HCT116 (cell line): ENCODE measurements around the gene INKA2. TPM values are rescaled to one million over a fixed set of nuclear protein-coding genes. Genes with fewer than 3 reads are reported as not detected.
A peak's percentile ranks its signal among the peaks of the same experiment; 100 is the strongest.

ENCODE experiments used
- ATAC-seq: fragments of 200-7000 bp; cut with Tn5 transposase; 2 replicates; pipeline ENCODE4 v1.9.1; 2020; ENCODE audit warnings: mild to moderate bottlenecking, moderate library complexity
- BruUV-seq: library from RNA; stranded (reverse); fragments of 400-500 nt; replicated peaks from 2 replicates; lab custom pipeline; 2021; lab: Mats Ljungman, UMichigan
- CTCF ChIA-PET: fragments of 300-600 bp; sonication (Branson Sonifier 250); formaldehyde crosslinking; loops from one replicate; lab custom pipeline; 2021; ENCODE audit warnings: antibody characterized with exemption; lab: Charles Lee
- POLR2A ChIA-PET: fragments of 300-600, 350-600 bp; sonication (Branson Sonifier 250); formaldehyde crosslinking; loops from one replicate; lab custom pipeline; 2021; ENCODE audit warnings: antibody characterized with exemption; lab: Charles Lee
- RAD21 ChIA-PET, 2 experiments: fragments of 300-600 bp; sonication (Branson Sonifier 250); formaldehyde crosslinking; loops; one replicate each; lab custom pipeline; 2023; ENCODE audit warnings: low total read pairs in 2 of 2; ENCODE audit not compliant: uncharacterized antibody in 2 of 2, unreplicated experiment in 2 of 2, low non-redundant PET in 1 of 2; lab: Charles Lee
- DNase-seq: peaks from one replicate; pipeline ENCODE4 v3.0.0-alpha.2; 2010; ENCODE audit warnings: low read depth, low spot score
- H2AFZ ChIP-seq: fragments of 200-600 bp; shearing (Covaris generic), sonication (generic); 2 replicates; pipeline ENCODE4 v1.6.1; 2017; ENCODE audit warnings: low read depth, mixed run types, mixed read lengths, antibody characterized with exemption, low read length; ENCODE audit not compliant: poor library complexity, severe bottlenecking
- H3K27ac ChIP-seq: 2 replicates; pipeline ENCODE4 v1.5.1; 2012; ENCODE audit warnings: low read depth, low read length
- H3K27me3 ChIP-seq: fragments of 200-600 bp; sonication (generic); 2 replicates; pipeline ENCODE4 v1.6.1; 2016; ENCODE audit warnings: mixed run types, low read length, mixed read lengths; ENCODE audit not compliant: insufficient read depth
- H3K36me3 ChIP-seq, 2 experiments: fragments of 200-500 bp in 1 of 2; fragments of 200-600 bp in 1 of 2; sonication (Bioruptor generic) in 1 of 2; sonication (generic) in 1 of 2; 2 replicates each; pipeline versions ENCODE4 v1.5.1 to v1.6.1; 2014 to 2016; ENCODE audit warnings: low read length in 2 of 2, inconsistent platforms in 1 of 2, mixed read lengths in 1 of 2, mixed run types in 1 of 2; ENCODE audit not compliant: insufficient read depth in 2 of 2, control insufficient read depth in 1 of 2
- H3K4me1 ChIP-seq, 2 experiments: fragments of 200-600 bp in 1 of 2; sonication (generic) in 1 of 2; 2 replicates each; pipeline versions ENCODE4 v1.5.1 to v1.6.1; 2012 to 2017; ENCODE audit warnings: low read length in 2 of 2, inconsistent platforms in 1 of 2, mild to moderate bottlenecking in 1 of 2, mixed read lengths in 1 of 2, mixed run types in 1 of 2, moderate library complexity in 1 of 2; ENCODE audit not compliant: insufficient read depth in 2 of 2, control insufficient read depth in 1 of 2
- H3K4me2 ChIP-seq: fragments of 200-600 bp; sonication (generic); 2 replicates; pipeline ENCODE4 v1.6.1; 2017; ENCODE audit warnings: mixed run types, low read length, mixed read lengths
- H3K4me3 ChIP-seq, 2 experiments: fragments of 200-600 bp in 1 of 2; sonication (generic) in 1 of 2; replicated peaks in 1 of 2; 2 replicates each; pipeline ENCODE4 v1.5.1; 2011 to 2016; ENCODE audit warnings: low read length in 2 of 2, control low read depth in 1 of 2, low read depth in 1 of 2, mild to moderate bottlenecking in 1 of 2, mixed read lengths in 1 of 2, mixed run types in 1 of 2
- H3K79me2 ChIP-seq: fragments of 200-600 bp; sonication (generic); 2 replicates; pipeline ENCODE4 v1.6.1; 2017; ENCODE audit warnings: mild to moderate bottlenecking, mixed run types, low read length, moderate library complexity, mixed read lengths; ENCODE audit not compliant: insufficient read depth
- H3K9ac ChIP-seq: fragments of 200-600 bp; sonication (generic); 2 replicates; pipeline ENCODE4 v1.6.1; 2016; ENCODE audit warnings: low read length, mixed read lengths
- H3K9me2 ChIP-seq: fragments of 200-600 bp; sonication (generic), shearing (Covaris generic); 2 replicates; pipeline ENCODE4 v1.6.1; 2017; ENCODE audit warnings: mixed run types, mild to moderate bottlenecking, moderate library complexity; ENCODE audit not compliant: insufficient read depth
- H3K9me3 ChIP-seq, 2 experiments: fragments of 200-500 bp in 1 of 2; fragments of 200-600 bp in 1 of 2; sonication (Bioruptor generic) in 1 of 2; sonication (generic) in 1 of 2; 2 replicates each; pipeline ENCODE4 v1.6.1; 2014 to 2017; ENCODE audit warnings: low read length in 2 of 2, mixed read lengths in 2 of 2, inconsistent platforms in 1 of 2, low read depth in 1 of 2, mild to moderate bottlenecking in 1 of 2, mixed run types in 1 of 2, moderate library complexity in 1 of 2; ENCODE audit not compliant: control insufficient read depth in 1 of 2, insufficient read depth in 1 of 2
- H4K20me1 ChIP-seq: fragments of 200-600 bp; sonication (generic), shearing (Covaris generic); 2 replicates; pipeline ENCODE4 v1.6.1; 2017; ENCODE audit warnings: mixed run types, mild to moderate bottlenecking, moderate library complexity; ENCODE audit not compliant: insufficient read depth
- CBX3 ChIP-seq: IDR thresholded peaks from 2 replicates; pipeline ENCODE4 v1.6.1; 2012; ENCODE audit warnings: low read depth
- CEBPB ChIP-seq: IDR thresholded peaks from 2 replicates; pipeline ENCODE4 v1.6.1; 2012; ENCODE audit warnings: low read depth
- ELF1 ChIP-seq: IDR thresholded peaks from 2 replicates; pipeline ENCODE4 v1.6.1; 2012; ENCODE audit warnings: low read depth, borderline replicate concordance
- EZH2 ChIP-seq: fragments of 200-600 bp; sonication (generic); IDR thresholded peaks from 2 replicates; pipeline ENCODE4 v1.6.1; 2017; ENCODE audit warnings: antibody characterized with exemption, mixed run types
- FOSL1 ChIP-seq: IDR thresholded peaks from 2 replicates; pipeline ENCODE4 v1.6.1; 2012; ENCODE audit warnings: low read depth
- JUND ChIP-seq: IDR thresholded peaks from 2 replicates; pipeline ENCODE4 v1.6.1; 2012
- POLR2A ChIP-seq: IDR thresholded peaks from 2 replicates; pipeline ENCODE4 v1.7.0; 2011; ENCODE audit warnings: borderline replicate concordance; ENCODE audit not compliant: insufficient read depth, insufficient read length; ENCODE audit errors: extremely low read depth
- POLR2AphosphoS5 ChIP-seq: IDR thresholded peaks from 2 replicates; pipeline ENCODE4 v1.6.1; 2011; ENCODE audit warnings: mild to moderate bottlenecking, low read depth, low read length, moderate library complexity
- RAD21 ChIP-seq: IDR thresholded peaks from 2 replicates; pipeline ENCODE4 v1.6.1; 2012; ENCODE audit warnings: low read depth, mild to moderate bottlenecking
- SP1 ChIP-seq: IDR thresholded peaks from 2 replicates; pipeline ENCODE4 v1.6.1; 2012; ENCODE audit warnings: low read depth
- SRF ChIP-seq: IDR thresholded peaks from 2 replicates; pipeline ENCODE4 v1.6.1; 2012; ENCODE audit warnings: low read depth
- TCF7L2 ChIP-seq: IDR thresholded peaks from 2 replicates; pipeline ENCODE4 v1.7.0; 2011; ENCODE audit warnings: borderline replicate concordance, inconsistent platforms; ENCODE audit not compliant: insufficient read depth, insufficient read length; ENCODE audit errors: extremely low read depth
- ZNF274 ChIP-seq: fragments of 200-500 bp; sonication (Bioruptor generic); IDR thresholded peaks from 2 replicates; pipeline ENCODE4 v1.6.1; 2014; ENCODE audit warnings: mild to moderate bottlenecking, low read depth, low read length, inconsistent platforms
- intact Hi-C: fragments of 100-400 bp; cut with micrococcal nuclease; formaldehyde crosslinking; loops from 2 replicates; pipeline ENCODE4 v1.10.0; 2022
- total RNA-seq: library from RNA; stranded (reverse); gene quantifications from one replicate; pipeline ENCODE4 v1.2.1, GENCODE V29; 2021; ENCODE audit not compliant: unreplicated experiment
- TF ChIP-seq, protein P1 (sequence below): IDR thresholded peaks from 2 replicates; pipeline ENCODE4 v1.6.1; 2012; ENCODE audit warnings: low read depth
- TF ChIP-seq, protein P2 (sequence below): IDR thresholded peaks from 2 replicates; pipeline ENCODE4 v1.6.1; 2012
- TF ChIP-seq, protein P3 (sequence below), 3 experiments: fragments of 200-600 bp in 1 of 3; sonication (generic) in 1 of 3; IDR thresholded peaks in 2 of 3; conservative IDR thresholded peaks in 1 of 3; 2 replicates each; pipeline ENCODE4 v1.5.1; 2012 to 2017; ENCODE audit warnings: low read depth in 2 of 3, low read length in 2 of 3, antibody characterized with exemption in 1 of 3, borderline replicate concordance in 1 of 3, control low read depth in 1 of 3, mild to moderate bottlenecking in 1 of 3, mixed read lengths in 1 of 3, mixed run types in 1 of 3, moderate library complexity in 1 of 3; ENCODE audit not compliant: insufficient read depth in 1 of 3
- TF ChIP-seq, protein P4 (sequence below): IDR thresholded peaks from 2 replicates; pipeline ENCODE4 v1.6.1; 2011; ENCODE audit warnings: mild to moderate bottlenecking, low read length, moderate library complexity; ENCODE audit not compliant: insufficient replicate concordance; ENCODE audit errors: extremely low read depth
- TF ChIP-seq, protein P5 (sequence below): IDR thresholded peaks from 2 replicates; pipeline ENCODE4 v1.6.1; 2012

INKA2 gene
- total RNA-seq, 1 experiment from 2014 or later, result 4.0 TPM

DNA sequence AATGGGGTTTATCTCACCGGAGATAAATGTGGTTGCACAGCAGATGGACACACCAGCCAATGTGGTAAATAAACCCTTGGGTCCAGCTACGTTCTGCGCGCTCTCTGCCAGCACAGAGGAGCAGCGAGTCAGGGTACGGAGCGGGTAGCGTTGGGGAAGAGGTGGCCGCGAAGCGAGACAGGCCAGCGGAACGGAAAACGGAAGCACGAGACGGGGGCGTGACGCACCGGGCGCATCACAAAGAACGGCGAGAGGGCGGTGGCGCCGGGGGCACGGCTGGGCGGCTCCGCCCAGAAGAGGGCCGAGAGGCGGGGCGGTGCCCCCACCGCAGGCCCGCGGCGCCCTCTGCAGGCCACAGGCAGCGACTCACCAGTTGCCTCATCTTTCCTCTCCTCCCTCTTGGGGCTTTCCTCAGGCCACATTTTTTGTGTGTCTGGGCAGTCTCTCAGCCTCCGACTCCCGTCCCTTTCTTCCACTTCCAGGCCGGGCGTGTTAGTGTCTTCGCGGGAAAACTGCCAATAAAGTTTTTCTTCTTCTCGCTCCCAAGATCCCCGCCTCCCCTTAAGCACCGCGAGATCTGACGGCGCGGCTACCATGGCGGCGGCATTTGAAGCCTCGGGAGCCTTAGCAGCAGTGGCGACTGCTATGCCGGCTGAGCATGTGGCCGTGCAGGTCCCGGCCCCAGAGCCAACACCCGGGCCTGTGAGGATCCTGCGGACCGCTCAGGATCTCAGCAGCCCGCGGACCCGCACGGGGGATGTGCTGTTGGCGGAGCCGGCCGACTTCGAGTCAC, 16.3 kb upstream of the INKA2 start, which contains the start of gene DDX20:
DDX20 (plus strand) TSS at position 571 of the 793 bp plus-strand sequence; CDS start at position 595, 24 bp downstream.
- intact Hi-C loops, result loop anchor here (1.0 to 2.0 kb wide), 2 partner anchors 16 to 41 kb away; partner anchors contain the start of gene INKA2
- Histone ChIP-seq H3K27me3 (no peaks in the 10 kb centered on the region), H3K9ac (peak within 1 kb of the TSS; percentile 90), H3K4me2 (peak within 1 kb of the TSS; percentile 84), H3K27ac (peak within 1 kb of the TSS; percentile 89), H3K9me3 (no peaks in the 10 kb centered on the region), H3K36me3 (peaks cover 2 to 12% of the 10 kb centered on the region in 2 experiments; a peak in 2 of 4 replicates), H3K79me2 (peaks cover 38% of the 10 kb centered on the region), H3K4me1 (peaks cover 11 to 18% of the 10 kb centered on the region in 2 experiments), H3K4me3 (peak within 1 kb of the TSS; percentile 68 to 83), H2AFZ (peak within 1 kb of the TSS; percentile 69), H3K9me2 (no peaks in the 10 kb centered on the region), H4K20me1 (no peaks in the 10 kb centered on the region)
- no TSS peak for BruUV-seq
- ChIA-PET RAD21 (interaction anchor here (0.8 to 1.6 kb wide), 3 partner anchors 8 to 247 kb away, joined by 3 to 4 read pairs (median 3); partner anchors contain the start of gene INKA2 (in 1 of the 2)), CTCF (interaction anchor here (0.7 to 2.6 kb wide), 9 partner anchors 8 to 274 kb away, joined by 4 to 8 read pairs (median 5); partner anchors contain the start of gene INKA2), POLR2A (no interaction called here)
- ATAC-seq, result peak; percentile 89
- DNase-seq, result peak; percentile 92
- no peak; the same call in none of the 2 replicates for TF ChIP-seq JUND
- TF ChIP-seq CEBPB, result no peak
- TF ChIP-seq TCF7L2, result peak; percentile 86
- TF ChIP-seq POLR2AphosphoS5, result peak; percentile 73
- TF ChIP-seq FOSL1, result no peak
- TF ChIP-seq, protein P1, sequence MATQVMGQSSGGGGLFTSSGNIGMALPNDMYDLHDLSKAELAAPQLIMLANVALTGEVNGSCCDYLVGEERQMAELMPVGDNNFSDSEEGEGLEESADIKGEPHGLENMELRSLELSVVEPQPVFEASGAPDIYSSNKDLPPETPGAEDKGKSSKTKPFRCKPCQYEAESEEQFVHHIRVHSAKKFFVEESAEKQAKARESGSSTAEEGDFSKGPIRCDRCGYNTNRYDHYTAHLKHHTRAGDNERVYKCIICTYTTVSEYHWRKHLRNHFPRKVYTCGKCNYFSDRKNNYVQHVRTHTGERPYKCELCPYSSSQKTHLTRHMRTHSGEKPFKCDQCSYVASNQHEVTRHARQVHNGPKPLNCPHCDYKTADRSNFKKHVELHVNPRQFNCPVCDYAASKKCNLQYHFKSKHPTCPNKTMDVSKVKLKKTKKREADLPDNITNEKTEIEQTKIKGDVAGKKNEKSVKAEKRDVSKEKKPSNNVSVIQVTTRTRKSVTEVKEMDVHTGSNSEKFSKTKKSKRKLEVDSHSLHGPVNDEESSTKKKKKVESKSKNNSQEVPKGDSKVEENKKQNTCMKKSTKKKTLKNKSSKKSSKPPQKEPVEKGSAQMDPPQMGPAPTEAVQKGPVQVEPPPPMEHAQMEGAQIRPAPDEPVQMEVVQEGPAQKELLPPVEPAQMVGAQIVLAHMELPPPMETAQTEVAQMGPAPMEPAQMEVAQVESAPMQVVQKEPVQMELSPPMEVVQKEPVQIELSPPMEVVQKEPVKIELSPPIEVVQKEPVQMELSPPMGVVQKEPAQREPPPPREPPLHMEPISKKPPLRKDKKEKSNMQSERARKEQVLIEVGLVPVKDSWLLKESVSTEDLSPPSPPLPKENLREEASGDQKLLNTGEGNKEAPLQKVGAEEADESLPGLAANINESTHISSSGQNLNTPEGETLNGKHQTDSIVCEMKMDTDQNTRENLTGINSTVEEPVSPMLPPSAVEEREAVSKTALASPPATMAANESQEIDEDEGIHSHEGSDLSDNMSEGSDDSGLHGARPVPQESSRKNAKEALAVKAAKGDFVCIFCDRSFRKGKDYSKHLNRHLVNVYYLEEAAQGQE, result no peak
- TF ChIP-seq, protein P2, sequence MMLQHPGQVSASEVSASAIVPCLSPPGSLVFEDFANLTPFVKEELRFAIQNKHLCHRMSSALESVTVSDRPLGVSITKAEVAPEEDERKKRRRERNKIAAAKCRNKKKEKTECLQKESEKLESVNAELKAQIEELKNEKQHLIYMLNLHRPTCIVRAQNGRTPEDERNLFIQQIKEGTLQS, result no peak
- TF ChIP-seq RAD21, result peak; percentile 70
- TF ChIP-seq, protein P3, sequence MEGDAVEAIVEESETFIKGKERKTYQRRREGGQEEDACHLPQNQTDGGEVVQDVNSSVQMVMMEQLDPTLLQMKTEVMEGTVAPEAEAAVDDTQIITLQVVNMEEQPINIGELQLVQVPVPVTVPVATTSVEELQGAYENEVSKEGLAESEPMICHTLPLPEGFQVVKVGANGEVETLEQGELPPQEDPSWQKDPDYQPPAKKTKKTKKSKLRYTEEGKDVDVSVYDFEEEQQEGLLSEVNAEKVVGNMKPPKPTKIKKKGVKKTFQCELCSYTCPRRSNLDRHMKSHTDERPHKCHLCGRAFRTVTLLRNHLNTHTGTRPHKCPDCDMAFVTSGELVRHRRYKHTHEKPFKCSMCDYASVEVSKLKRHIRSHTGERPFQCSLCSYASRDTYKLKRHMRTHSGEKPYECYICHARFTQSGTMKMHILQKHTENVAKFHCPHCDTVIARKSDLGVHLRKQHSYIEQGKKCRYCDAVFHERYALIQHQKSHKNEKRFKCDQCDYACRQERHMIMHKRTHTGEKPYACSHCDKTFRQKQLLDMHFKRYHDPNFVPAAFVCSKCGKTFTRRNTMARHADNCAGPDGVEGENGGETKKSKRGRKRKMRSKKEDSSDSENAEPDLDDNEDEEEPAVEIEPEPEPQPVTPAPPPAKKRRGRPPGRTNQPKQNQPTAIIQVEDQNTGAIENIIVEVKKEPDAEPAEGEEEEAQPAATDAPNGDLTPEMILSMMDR (IDR thresholded peaks at IDR 0.05 in 2 of 3, conservative IDR thresholded peaks at IDR 0.05 in 1 of 3; ENCODE audit: borderline replicate concordance in 1 of 3, insufficient read depth in 1 of 3, low read depth in 2 of 3, low read length in 2 of 3), result peak; percentile 66 to 89 (median 85); a peak in 5 of 6 replicates
- TF ChIP-seq POLR2A, result peak; percentile 70
- TF ChIP-seq SRF, result no peak
- TF ChIP-seq, protein P4, sequence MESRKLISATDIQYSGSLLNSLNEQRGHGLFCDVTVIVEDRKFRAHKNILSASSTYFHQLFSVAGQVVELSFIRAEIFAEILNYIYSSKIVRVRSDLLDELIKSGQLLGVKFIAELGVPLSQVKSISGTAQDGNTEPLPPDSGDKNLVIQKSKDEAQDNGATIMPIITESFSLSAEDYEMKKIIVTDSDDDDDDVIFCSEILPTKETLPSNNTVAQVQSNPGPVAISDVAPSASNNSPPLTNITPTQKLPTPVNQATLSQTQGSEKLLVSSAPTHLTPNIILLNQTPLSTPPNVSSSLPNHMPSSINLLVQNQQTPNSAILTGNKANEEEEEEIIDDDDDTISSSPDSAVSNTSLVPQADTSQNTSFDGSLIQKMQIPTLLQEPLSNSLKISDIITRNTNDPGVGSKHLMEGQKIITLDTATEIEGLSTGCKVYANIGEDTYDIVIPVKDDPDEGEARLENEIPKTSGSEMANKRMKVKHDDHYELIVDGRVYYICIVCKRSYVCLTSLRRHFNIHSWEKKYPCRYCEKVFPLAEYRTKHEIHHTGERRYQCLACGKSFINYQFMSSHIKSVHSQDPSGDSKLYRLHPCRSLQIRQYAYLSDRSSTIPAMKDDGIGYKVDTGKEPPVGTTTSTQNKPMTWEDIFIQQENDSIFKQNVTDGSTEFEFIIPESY, result peak; percentile 96
- TF ChIP-seq CBX3, result peak; percentile 79; the same call in 1 of the 2 replicates
- no peak for TF ChIP-seq ELF1
- TF ChIP-seq, protein P5, sequence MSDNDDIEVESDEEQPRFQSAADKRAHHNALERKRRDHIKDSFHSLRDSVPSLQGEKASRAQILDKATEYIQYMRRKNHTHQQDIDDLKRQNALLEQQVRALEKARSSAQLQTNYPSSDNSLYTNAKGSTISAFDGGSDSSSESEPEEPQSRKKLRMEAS, result peak; percentile 86
- TF ChIP-seq ZNF274, result no peak
- peak; percentile 75 for TF ChIP-seq SP1
- no peak for TF ChIP-seq EZH2
